ENCODE results near the gene TMED9. TPM values are rescaled to one million over a fixed set of nuclear protein-coding genes. Genes with fewer than 3 reads are reported as not detected.

The TMED9 gene
- polyA plus RNA-seq, 12 donors: 86.0 to 166 (median 117) TPM; not detected in 1

- DNase-seq: no peak
Observed at GRCh38 chr5:177568326-177568725, 23.7 kb upstream of the TMED9 start.

DNA sequence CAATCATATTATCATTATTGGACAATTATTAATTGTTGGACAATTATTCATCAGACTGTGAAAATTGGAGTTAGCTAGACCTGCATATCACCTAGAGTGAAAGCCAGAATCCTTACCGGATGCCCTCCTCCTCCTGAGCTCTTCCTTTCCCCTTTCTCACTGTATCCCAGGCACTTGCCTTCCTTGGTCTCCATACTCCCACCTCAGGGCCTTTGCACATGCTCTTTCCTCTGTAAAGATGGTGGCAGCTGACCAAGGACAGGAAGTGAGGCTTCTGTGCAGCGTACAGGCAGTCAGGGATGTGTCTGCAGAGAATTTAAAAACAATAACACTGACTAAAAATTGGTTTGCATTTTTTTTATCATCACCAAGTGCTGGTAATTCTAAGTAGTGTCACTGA is 22.1 kb upstream of the TMED9 start:
- DNase-seq: no peak

DNA sequence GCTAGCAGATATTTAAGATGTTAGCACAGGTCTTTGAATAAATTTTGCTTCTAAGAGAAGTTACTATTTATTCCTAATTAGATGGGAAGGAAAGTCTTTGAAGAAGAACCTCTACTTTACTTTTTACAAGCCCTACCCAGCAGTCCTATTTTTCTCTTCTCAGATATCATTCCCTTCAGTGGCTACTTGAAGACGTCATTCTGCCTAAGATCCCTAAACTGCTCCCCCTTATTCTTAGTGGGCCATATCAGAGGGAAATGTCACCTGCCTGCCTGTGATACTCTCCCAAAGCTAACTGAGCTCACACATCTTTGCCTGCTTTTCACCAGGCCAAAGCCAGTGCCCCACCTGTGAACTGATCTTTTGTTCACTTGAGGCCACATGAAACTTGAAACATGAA is 16.5 kb upstream of the TMED9 start:
- no peak for DNase-seq

DNA sequence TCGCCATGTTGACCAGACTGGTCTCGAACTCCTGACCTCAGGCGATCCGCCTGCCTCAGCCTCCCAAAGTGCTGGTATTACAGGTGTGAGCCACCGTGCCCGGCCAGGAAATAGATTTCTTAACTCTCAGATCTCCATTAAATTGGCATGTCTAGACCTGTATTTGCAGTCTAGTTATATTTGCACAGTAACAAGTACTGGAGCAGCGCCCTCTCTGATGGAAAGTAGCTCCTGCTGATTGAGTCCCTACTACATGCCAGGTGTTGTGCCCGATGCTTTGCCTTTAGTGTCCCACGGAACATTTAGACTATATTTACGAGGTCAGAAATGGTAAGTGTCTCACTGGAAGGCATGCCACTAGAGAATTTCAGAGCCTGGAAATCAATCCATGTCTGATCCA is 15.8 kb upstream of the TMED9 start:
- no peak for DNase-seq

- no peak for DNase-seq
Observed at GRCh38 chr5:177578316-177578715, 13.7 kb upstream of the TMED9 start.

- no peak for DNase-seq
Observed at GRCh38 chr5:177588413-177588909, 3.5 kb upstream of the TMED9 start.

DNA sequence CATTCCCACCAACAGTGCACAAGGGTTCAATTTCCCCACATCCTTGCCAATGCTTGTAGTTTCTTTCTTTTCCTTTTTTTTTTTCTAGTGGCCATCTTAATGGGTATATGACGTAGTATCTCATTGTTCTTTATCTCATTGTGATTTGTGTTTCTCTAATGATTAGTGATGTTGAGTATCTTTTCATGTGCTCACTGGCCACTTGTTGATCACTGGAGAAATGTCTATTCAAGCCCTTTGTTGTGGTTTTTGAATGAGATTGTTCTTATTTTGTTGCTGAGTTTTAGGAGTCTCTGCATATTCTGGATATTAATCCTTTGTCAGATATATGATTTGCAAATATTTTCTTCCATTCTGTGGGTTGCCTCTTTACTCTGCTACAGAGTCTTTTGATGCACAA is 1.6 kb upstream of the TMED9 start:
- no peak for DNase-seq

- DNase-seq: no peak
Observed at GRCh38 chr5:177591690-177592009, 353 bp upstream of the TMED9 start.

DNA sequence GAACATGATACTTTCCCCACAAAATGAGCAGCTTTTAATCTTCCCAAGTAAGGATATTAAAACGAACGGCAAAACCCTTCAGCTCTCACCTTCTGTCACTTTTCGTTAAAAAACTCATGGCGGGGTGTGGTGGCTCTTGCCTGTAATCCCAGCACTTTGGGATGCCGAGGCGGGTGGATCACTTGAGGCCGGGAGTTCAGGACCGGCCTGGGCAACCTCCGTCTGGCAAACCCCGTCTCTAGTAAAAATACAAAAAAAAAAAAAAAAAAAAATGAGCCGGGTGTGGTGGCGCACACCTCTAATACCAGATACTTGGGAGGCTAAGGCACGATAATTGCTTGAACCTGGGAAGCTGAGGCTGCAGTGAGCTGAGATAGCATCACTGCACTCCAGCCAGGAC is 902 bp downstream of the TMED9 start:
- no peak for DNase-seq

- no peak for DNase-seq
Observed at GRCh38 chr5:177593511-177593910, 1.5 kb downstream of the TMED9 start.

DNA sequence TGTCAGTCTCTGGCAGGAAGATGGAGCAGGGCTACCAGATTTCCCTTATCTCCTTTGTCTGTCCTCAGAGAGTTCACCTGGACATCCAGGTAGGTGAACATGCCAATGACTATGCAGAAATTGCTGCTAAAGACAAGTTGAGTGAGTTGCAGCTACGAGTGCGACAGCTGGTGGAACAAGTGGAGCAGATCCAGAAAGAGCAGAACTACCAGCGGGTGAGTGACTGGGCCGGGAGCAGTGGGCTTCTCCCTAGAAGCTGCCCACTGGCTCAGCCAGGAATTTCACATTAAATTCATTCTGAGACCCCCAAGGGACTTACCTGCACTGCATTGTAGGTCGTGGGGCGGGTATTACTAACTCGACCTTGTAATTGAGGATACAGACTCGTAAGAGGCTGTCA is 2.1 kb downstream of the TMED9 start:
- DNase-seq: no peak

DNA sequence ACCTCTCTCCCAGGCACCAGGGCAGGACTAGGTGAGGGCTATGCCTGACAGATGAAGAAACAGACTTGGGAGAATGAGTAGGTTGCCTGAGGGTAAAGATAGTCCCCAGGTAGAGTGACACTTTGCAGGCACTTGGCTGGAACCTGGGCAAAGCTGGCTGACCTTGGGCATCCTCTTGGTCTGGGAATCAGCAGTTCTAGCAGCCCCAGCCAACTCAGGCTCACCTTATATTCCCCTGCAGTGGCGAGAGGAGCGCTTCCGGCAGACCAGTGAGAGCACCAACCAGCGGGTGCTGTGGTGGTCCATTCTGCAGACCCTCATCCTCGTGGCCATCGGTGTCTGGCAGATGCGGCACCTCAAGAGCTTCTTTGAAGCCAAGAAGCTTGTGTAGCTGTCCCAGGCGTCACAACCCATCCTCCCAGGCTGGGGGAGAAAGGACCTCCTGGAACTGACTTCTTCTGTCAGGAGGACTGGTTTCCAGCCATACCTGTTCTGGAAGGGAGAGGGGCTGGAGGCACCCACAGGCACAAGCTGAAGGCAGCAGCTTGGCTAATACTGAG is 3.1 kb downstream of the TMED9 start:
- no peak for DNase-seq

GRCh38 chr5:177595991-177596774 is 4.2 kb downstream of the TMED9 start:
- DNase-seq: no peak

- no peak for DNase-seq
Observed at GRCh38 chr5:177596775-177597238, 4.8 kb downstream of the TMED9 start.

DNA sequence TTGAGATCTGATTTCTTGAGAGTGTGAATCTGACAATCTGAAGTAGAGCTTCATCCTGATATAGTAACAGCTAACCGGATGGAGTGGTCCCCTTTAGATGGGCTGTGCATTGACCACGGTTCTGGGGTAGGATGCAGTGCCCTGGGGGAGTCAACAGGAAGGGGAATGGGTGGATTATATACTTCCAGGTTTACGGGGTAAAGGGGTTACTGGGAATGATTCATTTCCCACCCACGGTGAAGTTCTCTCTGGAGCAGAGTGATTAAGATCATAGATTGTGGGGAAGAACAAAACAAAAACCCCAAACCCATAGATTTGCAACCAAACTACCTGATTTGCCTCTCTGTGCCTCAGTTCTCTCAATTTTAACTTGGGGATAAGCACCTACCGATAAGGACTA is 6.5 kb downstream of the TMED9 start:
- DNase-seq: no peak

DNA sequence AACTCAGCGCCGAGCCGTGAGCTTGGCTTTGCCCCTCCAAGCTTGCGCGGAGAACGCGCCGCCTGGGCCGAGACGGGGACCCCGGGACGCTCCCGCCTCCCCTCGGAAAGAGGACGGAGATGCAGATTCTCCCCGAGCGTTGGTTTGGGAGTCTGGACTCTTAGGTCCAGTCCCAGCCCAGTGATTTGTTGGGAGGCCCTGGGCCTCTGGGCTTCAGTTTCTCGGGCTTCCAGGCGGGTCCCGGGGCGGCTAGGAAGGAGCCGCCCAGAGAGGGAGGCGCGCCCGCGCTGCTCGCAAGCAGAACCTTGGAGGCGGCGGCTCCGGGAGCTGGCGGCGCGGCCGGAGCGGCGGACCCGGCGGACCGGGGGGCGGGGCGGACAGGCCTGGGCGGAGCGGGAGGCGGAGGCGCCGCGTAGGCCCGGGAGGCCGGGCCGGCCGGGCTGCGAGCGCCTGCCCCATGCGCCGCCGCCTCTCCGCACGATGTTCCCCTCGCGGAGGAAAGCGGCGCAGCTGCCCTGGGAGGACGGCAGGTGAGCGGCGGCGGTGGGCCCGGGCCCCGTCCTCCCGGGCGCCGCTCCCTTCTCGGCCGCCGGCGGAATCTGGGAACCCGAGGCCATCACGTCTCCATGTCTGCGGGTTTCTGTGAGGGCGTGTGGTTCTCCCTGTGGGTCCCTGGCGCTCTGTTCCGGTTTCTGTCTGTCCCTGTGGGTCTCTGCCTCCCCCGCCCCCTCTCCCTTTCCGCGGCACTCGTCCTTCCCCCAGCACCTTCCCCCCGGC is 7.9 kb downstream of the TMED9 start, which contains the start of gene B4GALT7:
TSS of gene B4GALT7 (plus strand) at position 402 of the 777 bp plus-strand sequence. CDS start at position 481, 79 bp downstream.
- DNase-seq: peak; percentile 78

GRCh38 chr5:177600508-177601018 is 8.6 kb downstream of the TMED9 start:
- DNase-seq: no peak

DNA sequence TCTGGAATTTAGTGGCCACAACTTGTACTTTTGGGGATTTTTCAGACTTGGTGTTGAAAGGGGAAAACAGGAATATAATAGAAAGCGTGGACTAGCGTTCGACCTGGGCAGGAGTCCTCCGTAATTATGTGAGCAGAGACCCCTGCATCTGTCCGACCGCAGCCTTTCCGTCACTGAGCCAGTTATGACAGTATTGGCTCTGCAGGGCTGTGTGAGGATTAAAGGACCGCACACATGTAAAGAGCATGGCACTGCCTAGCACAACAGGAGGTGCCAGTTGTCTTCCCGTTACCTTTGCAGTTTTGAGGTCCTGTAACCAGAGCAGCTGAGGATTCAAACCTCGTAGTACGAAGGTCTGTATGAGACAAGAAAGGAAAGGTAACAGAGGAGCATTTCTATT is 9.1 kb downstream of the TMED9 start:
- no peak for DNase-seq

GRCh38 chr5:177601577-177602457 is 9.8 kb downstream of the TMED9 start:
- no peak for DNase-seq

- no peak for DNase-seq
Observed at GRCh38 chr5:177602458-177602830, 10.4 kb downstream of the TMED9 start.

DNA sequence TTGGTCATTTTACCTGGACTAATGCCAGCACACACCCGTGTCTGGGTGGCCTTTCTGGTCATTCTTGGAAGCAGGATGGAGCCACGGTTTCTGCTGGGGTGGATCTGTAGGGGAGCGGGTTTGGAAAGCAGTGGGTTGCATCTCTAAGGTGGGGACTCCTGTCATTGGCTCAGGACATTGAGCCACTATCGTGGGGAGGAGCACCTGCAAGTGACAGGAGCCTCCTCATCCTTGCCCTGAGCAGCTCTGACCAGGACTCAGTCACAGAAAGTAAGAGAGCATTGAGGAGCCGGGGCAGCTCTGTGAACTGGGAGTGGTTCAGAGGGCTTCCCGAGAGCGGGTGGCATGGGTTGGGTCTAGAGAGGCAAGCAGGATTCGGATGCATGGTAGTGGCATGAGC is 11.6 kb downstream of the TMED9 start:
- no peak for DNase-seq

GRCh38 chr5:177604116-177604521 is 12.1 kb downstream of the TMED9 start:
- no peak for DNase-seq
